H1 (cell line): Measurements from ENCODE around the gene COLQ. TPM values are rescaled to one million over a fixed set of nuclear protein-coding genes. Genes with fewer than 3 reads are reported as not detected.

Source experiments
- CTCF ChIA-PET: fragments of 300-600 bp; sonication (Branson Sonifier 250); formaldehyde crosslinking; loops from one replicate; lab custom pipeline; 2021; ENCODE audit not compliant: partially characterized antibody; lab: Charles Lee
- POLR2A ChIA-PET: fragments of 300-600 bp; sonication (Branson Sonifier 250); formaldehyde crosslinking; loops from one replicate; lab custom pipeline; 2021; ENCODE audit warnings: inconsistent platforms; ENCODE audit not compliant: partially characterized antibody; lab: Charles Lee
- DNase-seq, 2 experiments: peaks; one replicate each; pipeline versions ENCODE4 v3.0.0 to v3.0.0-alpha.2; 2010 to 2022; ENCODE audit warnings: low spot score in 2 of 2, low read depth in 1 of 2, mixed read lengths in 1 of 2
- FAIRE-seq: peaks from 2 replicates; lab custom pipeline; 2011; peaks lifted over from hg19 to GRCh38; lab: Jason Lieb, UNC
- H2AFZ ChIP-seq: 2 replicates; pipeline ENCODE4 v1.8.1; 2012; ENCODE audit warnings: low read length, inconsistent platforms
- H2AK5ac ChIP-seq: 2 replicates; pipeline ENCODE4 v1.6.1; 2013; ENCODE audit warnings: low read depth, low read length
- H2BK120ac ChIP-seq: replicated peaks from 2 replicates; pipeline ENCODE3; 2013; ENCODE audit warnings: low read depth, low read length, inconsistent platforms
- H2BK12ac ChIP-seq: 2 replicates; pipeline ENCODE4 v1.6.1; 2013; ENCODE audit warnings: low read depth, low read length
- H2BK15ac ChIP-seq: 2 replicates; pipeline ENCODE4 v1.6.1; 2013; ENCODE audit warnings: low read length
- H2BK20ac ChIP-seq: 2 replicates; pipeline ENCODE4 v1.6.1; 2013; ENCODE audit warnings: low read length
- H2BK5ac ChIP-seq: 2 replicates; pipeline ENCODE4 v1.6.1; 2013; ENCODE audit warnings: low read depth, low read length
- H3K14ac ChIP-seq: 2 replicates; pipeline ENCODE4 v1.6.1; 2013; ENCODE audit warnings: inconsistent platforms; ENCODE audit not compliant: insufficient read length
- H3K18ac ChIP-seq: 2 replicates; pipeline ENCODE4 v1.6.1; 2013; ENCODE audit warnings: low read length; ENCODE audit errors: extremely low read depth
- H3K23ac ChIP-seq: 2 replicates; pipeline ENCODE4 v1.6.1; 2013; ENCODE audit warnings: inconsistent platforms; ENCODE audit not compliant: insufficient read length
- H3K23me2 ChIP-seq: 2 replicates; pipeline ENCODE4 v1.6.1; 2013; ENCODE audit warnings: low read depth, low read length
- H3K27ac ChIP-seq: 2 replicates; pipeline ENCODE4 v1.6.1; 2011; ENCODE audit warnings: low read depth, low read length, inconsistent platforms
- H3K27me3 ChIP-seq, 4 experiments: replicated peaks in 1 of 4; 1 replicate in 1 of 4; 2 replicates in 3 of 4; pipeline versions ENCODE4 v1.6.1 to v1.8.1; 2011 to 2013; ENCODE audit warnings: low read length in 3 of 4, mild to moderate bottlenecking in 3 of 4, inconsistent platforms in 2 of 4, mixed read lengths in 2 of 4, moderate library complexity in 1 of 4; ENCODE audit not compliant: control insufficient read depth in 3 of 4, insufficient read depth in 3 of 4; ENCODE audit errors: extremely low read depth in 1 of 4
- H3K36me3 ChIP-seq, 4 experiments: 2 replicates each; pipeline versions ENCODE4 v1.6.1 to v1.8.1; 2011 to 2013; ENCODE audit warnings: mild to moderate bottlenecking in 4 of 4, low read length in 3 of 4, moderate library complexity in 2 of 4, control low read depth in 1 of 4, inconsistent platforms in 1 of 4; ENCODE audit not compliant: insufficient read depth in 4 of 4, control insufficient read depth in 2 of 4
- H3K4ac ChIP-seq: replicated peaks from 2 replicates; pipeline ENCODE3; 2013; ENCODE audit warnings: low read length, low read depth, mixed read lengths, inconsistent platforms; ENCODE audit not compliant: insufficient read length
- H3K4me1 ChIP-seq, 4 experiments: replicated peaks in 1 of 4; 1 replicate in 1 of 4; 2 replicates in 3 of 4; pipeline versions ENCODE4 v1.6.1 to v1.8.1; 2011 to 2013; ENCODE audit warnings: low read length in 3 of 4, inconsistent platforms in 2 of 4, mixed read lengths in 1 of 4; ENCODE audit not compliant: insufficient read depth in 4 of 4, control insufficient read depth in 3 of 4
- H3K4me2 ChIP-seq, 2 experiments: 2 replicates each; pipeline versions ENCODE4 v1.6.1 to v1.8.1; 2011 to 2013; ENCODE audit warnings: low read depth in 2 of 2, low read length in 2 of 2, control low read depth in 1 of 2, inconsistent platforms in 1 of 2, mild to moderate bottlenecking in 1 of 2; ENCODE audit not compliant: insufficient read depth in 1 of 2
- H3K4me3 ChIP-seq, 4 experiments: fragments of 200-600, 300-600 bp in 1 of 4; sonication (generic), shearing (Covaris generic), sonication (Bioruptor Twin) in 1 of 4; 2 replicates each; pipeline versions ENCODE4 v1.5.1 to v1.8.1; 2011 to 2016; ENCODE audit warnings: low read length in 4 of 4, low read depth in 3 of 4, control low read depth in 2 of 4, inconsistent platforms in 2 of 4, mild to moderate bottlenecking in 2 of 4, mixed read lengths in 1 of 4, moderate library complexity in 1 of 4; ENCODE audit not compliant: insufficient read depth in 2 of 4; ENCODE audit errors: extremely low read depth in 1 of 4
- H3K56ac ChIP-seq: replicated peaks from 2 replicates; pipeline ENCODE3; 2013; ENCODE audit warnings: low read depth, mild to moderate bottlenecking, mixed read lengths, low read length, inconsistent platforms; ENCODE audit not compliant: insufficient read length
- H3K79me1 ChIP-seq: 2 replicates; pipeline ENCODE4 v1.6.1; 2013; ENCODE audit warnings: low read depth, low read length, control low read depth
- H3K79me2 ChIP-seq, 2 experiments: 2 replicates each; pipeline versions ENCODE4 v1.6.1 to v1.8.1; 2012 to 2013; ENCODE audit warnings: low read length in 2 of 2, mild to moderate bottlenecking in 2 of 2, inconsistent platforms in 1 of 2; ENCODE audit not compliant: insufficient read depth in 2 of 2, control insufficient read depth in 1 of 2
- H3K9ac ChIP-seq, 4 experiments: replicated peaks in 1 of 4; 1 replicate in 1 of 4; 2 replicates in 3 of 4; pipeline versions ENCODE4 v1.6.1 to v1.8.1; 2011 to 2013; ENCODE audit warnings: low read depth in 3 of 4, low read length in 3 of 4, control low read depth in 2 of 4, mild to moderate bottlenecking in 2 of 4, moderate library complexity in 2 of 4, inconsistent platforms in 1 of 4; ENCODE audit errors: extremely low read depth in 1 of 4
- H3K9me3 ChIP-seq, 2 experiments: 2 replicates each; pipeline versions ENCODE4 v1.6.1 to v1.8.1; 2012 to 2013; ENCODE audit warnings: mild to moderate bottlenecking in 2 of 2, moderate library complexity in 2 of 2, control low read depth in 1 of 2, inconsistent platforms in 1 of 2, low read depth in 1 of 2, low read length in 1 of 2, mixed read lengths in 1 of 2; ENCODE audit not compliant: insufficient read depth in 2 of 2
- H4K20me1 ChIP-seq, 2 experiments: replicated peaks in 1 of 2; 2 replicates each; pipeline versions ENCODE3 to v1.8.1; 2011 to 2013; ENCODE audit warnings: inconsistent platforms in 2 of 2, low read length in 2 of 2, mild to moderate bottlenecking in 1 of 2; ENCODE audit not compliant: insufficient read depth in 2 of 2, control insufficient read depth in 1 of 2
- H4K5ac ChIP-seq: 2 replicates; pipeline ENCODE4 v1.6.1; 2013; ENCODE audit warnings: low read length, low read depth, mixed read lengths, inconsistent platforms; ENCODE audit not compliant: insufficient read length
- H4K8ac ChIP-seq: 2 replicates; pipeline ENCODE4 v1.8.0; 2013; ENCODE audit warnings: mild to moderate bottlenecking, moderate library complexity, low read length, inconsistent platforms; ENCODE audit not compliant: insufficient read depth; ENCODE audit errors: extremely low read depth
- H4K91ac ChIP-seq: replicated peaks from 2 replicates; pipeline ENCODE3; 2013; ENCODE audit warnings: low read length, mixed read lengths, inconsistent platforms; ENCODE audit not compliant: insufficient read length
- ASH2L ChIP-seq: fragments of 200-600, 300-600 bp; sonication (generic); IDR thresholded peaks from one replicate; pipeline ENCODE4 v1.7.1; 2017; ENCODE audit warnings: low read length
- ATF3 ChIP-seq: IDR thresholded peaks from 2 replicates; pipeline ENCODE4 v1.6.1; 2011; ENCODE audit warnings: low read depth, mild to moderate bottlenecking, low read length; ENCODE audit not compliant: insufficient read depth
- CTCF ChIP-seq, 3 experiments: IDR thresholded peaks; 1 replicate in 2 of 3; 2 replicates in 1 of 3; pipeline versions ENCODE4 v1.5.1 to v1.6.1; 2011; ENCODE audit warnings: low read length in 3 of 3, mild to moderate bottlenecking in 3 of 3, inconsistent platforms in 2 of 3, low read depth in 1 of 3, moderate library complexity in 1 of 3; ENCODE audit not compliant: insufficient read depth in 1 of 3; ENCODE audit errors: control extremely low read depth in 1 of 3
- JUN ChIP-seq: IDR thresholded peaks from 2 replicates; pipeline ENCODE4 v1.6.1; 2011; ENCODE audit warnings: low read depth, mild to moderate bottlenecking, improper control_type of control experiment, low read length
- POU5F1 ChIP-seq: IDR thresholded peaks from 2 replicates; pipeline ENCODE4 v1.6.1; 2011; ENCODE audit warnings: low read depth, mild to moderate bottlenecking, low read length, moderate library complexity
- RBBP5 ChIP-seq: IDR thresholded peaks from 2 replicates; pipeline ENCODE4 v1.7.1; 2012; ENCODE audit warnings: low read depth, mild to moderate bottlenecking, inconsistent platforms, low read length, moderate library complexity, borderline replicate concordance
- RNF2 ChIP-seq: fragments of 200-900, 300-1000 bp; sonication (generic); IDR thresholded peaks from 2 replicates; pipeline ENCODE4 v1.7.1; 2016; ENCODE audit warnings: borderline replicate concordance, low read depth, mild to moderate bottlenecking, antibody characterized with exemption, low read length; ENCODE audit not compliant: poor library complexity, severe bottlenecking; ENCODE audit errors: missing control alignments
- SAP30 ChIP-seq: fragments of 300-600 bp; sonication (generic); IDR thresholded peaks from 2 replicates; pipeline ENCODE4 v1.7.1; 2012; ENCODE audit warnings: low read length, moderate library complexity, mild to moderate bottlenecking, inconsistent platforms; ENCODE audit not compliant: insufficient read depth, insufficient replicate concordance
- SIRT6 ChIP-seq: IDR thresholded peaks from one replicate; pipeline ENCODE4 v1.7.1; 2012; ENCODE audit warnings: low read length, inconsistent platforms
- SP4 ChIP-seq: IDR thresholded peaks from 2 replicates; pipeline ENCODE4 v1.6.1; 2012; ENCODE audit warnings: low read length, inconsistent platforms
- WGBS, 2 experiments: shearing (Covaris generic) in 1 of 2; methylation state at CpG; one replicate each; pipeline versions ENCODE4 v1.1.6 to v1.1.7; 2013 to 2015; ENCODE audit warnings: low lambda C conversion rate in 2 of 2, mixed read lengths in 2 of 2, inconsistent platforms in 1 of 2, low coverage in 1 of 2, missing lambda C conversion rate in 1 of 2; ENCODE audit not compliant: insufficient replicate concordance in 2 of 2, insufficient coverage in 1 of 2, insufficient read length in 1 of 2; ENCODE audit errors: extremely low coverage in 1 of 2, missing lambda C conversion rate in 1 of 2; 5-methylcytosine and 5-hydroxymethylcytosine counted together
- polyA plus RNA-seq, 7 experiments: library from polyadenylated mRNA; depleted of rRNA in 3 of 7; stranded (reverse) in 5 of 7; unstranded in 2 of 7; fragments of >200 nt in 5 of 7; fragments of 200-250 nt in 2 of 7; gene quantifications; 1 replicate in 5 of 7; 2 replicates in 1 of 7; 4 replicates in 1 of 7; pipeline versions ENCODE4 v1.2.1 to v1.2.3, GENCODE V29; 2011 to 2013; ENCODE audit warnings: missing spikeins in 2 of 7, mixed read lengths in 2 of 7
- total RNA-seq: library from RNA; stranded (reverse); fragmentation: NEBNext Ultra II Directional; extraction: Animal tissue kit (Norgen Biotek cat#: 25700); gene quantifications from 2 replicates; pipeline ENCODE4 v1.2.1, GENCODE V29; 2021

COLQ gene
- total and polyA plus RNA-seq, 2 of the 8 experiments (the other 6 are each of a cell fraction or from before 2014, with no cell fraction given): 1.5 to 1.9 TPM

- Histone ChIP-seq H3K23me2 (no peaks in the 10 kb centered on the region; the same call in 1 of the 2 replicates), H3K4me2 (no peak overlapping the region), H3K23ac (no peak overlapping the region), H3K27ac (no peak overlapping the region), H3K79me1 (no peaks in the 10 kb centered on the region), H2BK120ac (no peak overlapping the region), H2BK20ac (no peak overlapping the region), H3K14ac (no peak overlapping the region), H3K18ac (no peak overlapping the region), H3K9me3 (no peaks in the 10 kb centered on the region), H2AK5ac (no peak overlapping the region), H2AFZ (no peak overlapping the region), H3K27me3 (no peaks in the 10 kb centered on the region; a peak in 1 of 7 replicates), H3K36me3 (no peaks in the 10 kb centered on the region), H2BK12ac (no peak overlapping the region), H4K20me1 (peaks cover 2 to 3% of the 10 kb centered on the region in 2 experiments), H2BK5ac (no peak overlapping the region), H2BK15ac (no peak overlapping the region), H3K56ac (no peak overlapping the region), H4K8ac (no peak overlapping the region), H3K4ac (no peak overlapping the region), H4K91ac (no peak overlapping the region), H3K9ac (no peak overlapping the region), H3K79me2 (no peaks in the 10 kb centered on the region), H3K4me1 (peaks cover 5 to 10% (median 6%) of the 10 kb centered on the region in 4 experiments), H4K5ac (no peak overlapping the region), H3K4me3 (no peak overlapping the region)
- ChIA-PET POLR2A (no interaction called here), CTCF (interaction anchor here (0.7 to 2.0 kb wide), 3 partner anchors 28 to 574 kb away, joined by 4 to 8 read pairs (median 5); no protein-coding TSS in a partner anchor)
- FAIRE-seq: no peak
- no peak for DNase-seq
- 90% methylated on average over 7 of the region's 7 CpGs; no CpG with 5 or more reads in 1 of the 2 experiments for WGBS, 2 experiments
- TF ChIP-seq ATF3 (no peak), JUN (no peak), ASH2L (no peak), CTCF (IDR thresholded peaks at IDR 0.05; ENCODE audit: control extremely low read depth in 1 of 3, insufficient read depth in 1 of 3, low read depth in 1 of 3, low read length in 3 of 3) (no peak), SIRT6 (no peak), POU5F1 (no peak), SAP30 (no peak), RBBP5 (no peak), RNF2 (no peak), SP4 (no peak)
Observed at GRCh38 chr3:15499536-15499935, 22.0 kb downstream of the COLQ start.
